GM12878 (cell line): ENCODE data around the gene RHOB. TPM values are rescaled to one million over a fixed set of nuclear protein-coding genes. Genes with fewer than 3 reads are reported as not detected.

Source experiments
- ATAC-seq: fragments of 200-7000 bp; cut with Tn5 transposase; 3 replicates; pipeline ENCODE4 v1.9.1; 2020; ENCODE audit warnings: mild to moderate bottlenecking, moderate library complexity
- BruUV-seq: library from RNA; stranded (reverse); fragments of 400-500 nt; replicated peaks from 2 replicates; lab custom pipeline; 2021; lab: Mats Ljungman, UMichigan
- CTCF ChIA-PET: fragments of 300-600 bp; sonication (Branson Sonifier 250); formaldehyde crosslinking; extraction: SDS; loops from one replicate; lab custom pipeline; 2021; ENCODE audit warnings: inconsistent platforms; lab: Yijun Ruan, JAX
- POLR2A ChIA-PET: fragments of 350-600 bp; formaldehyde crosslinking; extraction: SDS; loops from one replicate; lab custom pipeline; 2021; ENCODE audit warnings: inconsistent platforms; lab: Charles Lee
- RAD21 ChIA-PET: fragments of 300-600 bp; sonication (Branson Sonifier 250); formaldehyde crosslinking; loops from one replicate; lab custom pipeline; 2023; ENCODE audit warnings: antibody characterized with exemption; ENCODE audit not compliant: unreplicated experiment; lab: Charles Lee
- SMC1A ChIA-PET: fragments of 300-600 bp; sonication (Branson Sonifier 250); formaldehyde crosslinking; loops from one replicate; lab custom pipeline; 2023; ENCODE audit not compliant: unreplicated experiment, uncharacterized antibody; lab: Charles Lee
- DNase-seq: peaks from one replicate; pipeline ENCODE4 v3.0.0-alpha.2; 2011; ENCODE audit warnings: low read depth, low spot score
- FAIRE-seq: peaks from 3 replicates; lab custom pipeline; 2011; peaks lifted over from hg19 to GRCh38; lab: Jason Lieb, UNC
- H2AFZ ChIP-seq: 2 replicates; pipeline ENCODE4 v1.6.0; 2011; ENCODE audit warnings: low read depth, low read length, control low read depth; ENCODE audit not compliant: control insufficient read depth
- H3K27ac ChIP-seq: 2 replicates; pipeline ENCODE4 v1.5.1; 2011; ENCODE audit warnings: control low read depth; ENCODE audit not compliant: control insufficient read depth, insufficient read depth
- H3K27me3 ChIP-seq, 2 experiments: replicated peaks in 1 of 2; 2 replicates each; pipeline versions ENCODE4 v1.6.0 to v1.6.1; 2011; ENCODE audit warnings: low read length in 1 of 2; ENCODE audit not compliant: control insufficient read depth in 2 of 2, insufficient read depth in 2 of 2
- H3K36me3 ChIP-seq, 2 experiments: 2 replicates each; pipeline ENCODE4 v1.5.1; 2011; ENCODE audit warnings: low read length in 1 of 2; ENCODE audit not compliant: control insufficient read depth in 2 of 2, insufficient read depth in 2 of 2
- H3K4me1 ChIP-seq: 2 replicates; pipeline ENCODE4 v1.6.1; 2011; ENCODE audit warnings: mild to moderate bottlenecking, low read length, moderate library complexity, mixed read lengths; ENCODE audit not compliant: control insufficient read depth, insufficient read depth
- H3K4me2 ChIP-seq: 2 replicates; pipeline ENCODE4 v1.6.0; 2011; ENCODE audit warnings: control low read depth; ENCODE audit not compliant: control insufficient read depth, insufficient read depth
- H3K4me3 ChIP-seq: fragments of 200-600 bp; sonication (generic); 2 replicates; pipeline ENCODE4 v1.5.1; 2016
- H3K79me2 ChIP-seq: 2 replicates; pipeline ENCODE4 v1.6.0; 2011; ENCODE audit warnings: low read length; ENCODE audit not compliant: control insufficient read depth, insufficient read depth
- H3K9ac ChIP-seq: 2 replicates; pipeline ENCODE4 v1.8.0; 2011; ENCODE audit warnings: low read length, control low read depth, mixed read lengths; ENCODE audit not compliant: control insufficient read depth, insufficient read depth
- H3K9me3 ChIP-seq: replicated peaks from 3 replicates; pipeline ENCODE4 v1.5.1; 2011; ENCODE audit warnings: mild to moderate bottlenecking, low read length; ENCODE audit not compliant: control insufficient read depth, insufficient read depth
- H4K20me1 ChIP-seq: 2 replicates; pipeline ENCODE4 v1.6.0; 2011; ENCODE audit not compliant: control insufficient read depth, insufficient read depth
- CBX5 ChIP-seq: sonication (generic); IDR thresholded peaks from 2 replicates; pipeline ENCODE4 v1.6.1; 2016; ENCODE audit warnings: low read depth, moderate library complexity, mild to moderate bottlenecking, inconsistent platforms
- CHD2 ChIP-seq: IDR thresholded peaks from 2 replicates; pipeline ENCODE4 v1.6.1; 2011; ENCODE audit warnings: low read depth, low read length, improper control_type of control experiment, borderline replicate concordance
- FOS ChIP-seq: IDR thresholded peaks from 3 replicates; pipeline ENCODE4 v1.6.1; 2011; ENCODE audit warnings: borderline replicate concordance; ENCODE audit not compliant: insufficient read length; ENCODE audit errors: extremely low read depth
- GATAD2B ChIP-seq: fragments of 450-650 bp; conservative IDR thresholded peaks from 2 replicates; pipeline ENCODE4 v1.6.1; 2017; ENCODE audit warnings: low read depth, mild to moderate bottlenecking, moderate library complexity
- LARP7 ChIP-seq: fragments of 450-650 bp; IDR thresholded peaks from 2 replicates; pipeline ENCODE4 v1.6.1; 2017; ENCODE audit warnings: mild to moderate bottlenecking
- POLR2A ChIP-seq: IDR thresholded peaks from 2 replicates; pipeline ENCODE4 v1.6.1; 2011; ENCODE audit warnings: low read depth, mild to moderate bottlenecking, low read length
- WGBS: methylation state at CpG from one replicate; pipeline ENCODE4 v1.1.6; 2016; ENCODE audit warnings: low lambda C conversion rate; ENCODE audit not compliant: insufficient replicate concordance, insufficient coverage; ENCODE audit errors: missing lambda C conversion rate; 5-methylcytosine and 5-hydroxymethylcytosine counted together
- in situ Hi-C: fragments of 300-500 bp; cut with MboI; formaldehyde crosslinking; loops from 9 replicates; pipeline ENCODE4 v1.14.3; 2018; ENCODE audit warnings: mixed read lengths
- intact Hi-C: fragments of 100-400 bp; cut with micrococcal nuclease; formaldehyde crosslinking; loops from one replicate; pipeline ENCODE4 v1.14.2; 2022; ENCODE audit not compliant: unreplicated experiment
- polyA plus RNA-seq, 11 experiments: library from polyadenylated mRNA; depleted of rRNA in 4 of 11; unstranded in 6 of 11; stranded (reverse) in 5 of 11; fragments of >200 nt; fragmentation: Nextera tagmentation in 4 of 11; fragmentation: Illumina TruSeq in 1 of 11; extraction: Ambion mirVana in 4 of 11; extraction: Trizol in 1 of 11; gene quantifications; 1 replicate in 1 of 11; 2 replicates in 10 of 11; pipeline versions ENCODE4 v1.2.1 to v1.2.3, GENCODE V29; 2011 to 2016; ENCODE audit warnings: inconsistent platforms in 2 of 11, missing spikeins in 2 of 11, low read depth in 1 of 11
- total RNA-seq, 4 experiments: library from RNA; depleted of rRNA in 3 of 4; stranded (reverse); fragments of >200 nt in 3 of 4; fragmentation: Illumina TruSeq in 1 of 4; extraction: Trizol in 1 of 4; gene quantifications; 2 replicates each; pipeline versions ENCODE4 v1.2.1 to v1.2.3, GENCODE V29; 2013 to 2021

The RHOB gene
- total and polyA plus RNA-seq, 10 of the 15 experiments (the other 5 are each of a cell fraction or from before 2014, with no cell fraction given) = 0.03 to 4.5 (median 1.2) TPM

GRCh38 chr2:20446255-20446916 is 488 bp upstream of the RHOB start:
- H4K20me1 ChIP-seq = no peaks in the 10 kb centered on the region; the same call in 1 of the 2 replicates
- POLR2A ChIA-PET = interaction anchor here (0.5 to 2.0 kb wide), 14 partner anchors 9 to 205 kb away, joined by 3 to 16 read pairs (median 4); no protein-coding TSS in a partner anchor
- WGBS = 4% methylated on average over 39 of the region's 42 CpGs
- H3K27me3 ChIP-seq = peaks cover 5 to 9% of the 10 kb centered on the region in 2 experiments; a peak in 3 of 4 replicates
- intact Hi-C loops = loop anchor here (2.0 to 10.0 kb wide), 4 partner anchors 81 to 378 kb away; partner anchors contain the start of gene LDAH
- peak overlapping the region; percentile 60; the same call in 1 of the 2 replicates for H3K4me3 ChIP-seq
- no peak for FAIRE-seq
- no peaks in the 10 kb centered on the region for H3K36me3 ChIP-seq
- peaks cover 1% of the 10 kb centered on the region; the same call in 1 of the 2 replicates for H3K79me2 ChIP-seq
- BruUV-seq = no TSS peak
- H3K27ac ChIP-seq = no peak overlapping the region
- SMC1A ChIA-PET = interaction anchor here (0.7 to 3.4 kb wide), 27 partner anchors 10 to 377 kb away, joined by 3 to 22 read pairs (median 5); partner anchors contain the start of gene HS1BP3
- CTCF ChIA-PET = interaction anchor here (0.8 to 6.0 kb wide), 21 partner anchors 10 to 204 kb away, joined by 3 to 119 read pairs (median 4); partner anchors contain the start of gene HS1BP3
- DNase-seq = no peak
- no peak for ATAC-seq
- peak overlapping the region; percentile 30; the same call in 1 of the 2 replicates for H3K9ac ChIP-seq
- TF ChIP-seq POLR2A (no peak), LARP7 (0 out of 2 replicates have a peak, but pooled peaks have one; percentile 15), FOS (no peak), CBX5 (0 out of 2 replicates have a peak, but pooled peaks have one; percentile 16), CHD2 (0 out of 2 replicates have a peak, but pooled peaks have one; percentile 35), GATAD2B (peak; percentile 21)
- RAD21 ChIA-PET = interaction anchor here (0.5 to 5.5 kb wide), 38 partner anchors 9 to 205 kb away, joined by 3 to 107 read pairs (median 4); partner anchors contain the start of gene HS1BP3
- H2AFZ ChIP-seq = peak overlapping the region; percentile 70
- no peaks in the 10 kb centered on the region; the same call in 2 of the 3 replicates for H3K9me3 ChIP-seq
- peaks cover 3% of the 10 kb centered on the region for H3K4me1 ChIP-seq
- in situ Hi-C loops = loop anchor here (25.0 kb wide), 1 partner anchor 516 kb away; no protein-coding TSS in a partner anchor
- H3K4me2 ChIP-seq = peak overlapping the region; percentile 94
